Panc1 (cell line): ENCODE measurements around the gene MGAT4A. TPM values are rescaled to one million over a fixed set of nuclear protein-coding genes. Genes with fewer than 3 reads are reported as not detected.

ENCODE experiments used
- ATAC-seq: fragments of 200-7000 bp; cut with Tn5 transposase; 2 replicates; pipeline ENCODE4 v1.9.1; 2020; ENCODE audit warnings: mild to moderate bottlenecking, moderate library complexity
- BruUV-seq: library from RNA; stranded (reverse); fragments of 400-500 nt; replicated peaks from 2 replicates; lab custom pipeline; 2021; lab: Mats Ljungman, UMichigan
- CTCF ChIA-PET: fragments of 300-600 bp; sonication (Branson Sonifier 250); formaldehyde crosslinking; loops from one replicate; lab custom pipeline; 2022; ENCODE audit warnings: antibody characterized with exemption; lab: Charles Lee
- POLR2A ChIA-PET: fragments of 300-600 bp; sonication (Branson Sonifier 250); formaldehyde crosslinking; loops from one replicate; lab custom pipeline; 2022; ENCODE audit warnings: antibody characterized with exemption; lab: Charles Lee
- DNase-seq: peaks from one replicate; pipeline ENCODE4 v3.0.0-alpha.2; 2010; ENCODE audit warnings: low read depth, low spot score
- H3K27ac ChIP-seq: 2 replicates; pipeline ENCODE4 v1.5.1; 2011; ENCODE audit warnings: mild to moderate bottlenecking, low read length, inconsistent platforms
- H3K27me3 ChIP-seq: fragments of 200-500 bp; sonication (Bioruptor generic); 2 replicates; pipeline ENCODE4 v1.6.0; 2014; ENCODE audit warnings: low read length, inconsistent platforms; ENCODE audit not compliant: control insufficient read depth, insufficient read depth
- H3K36me3 ChIP-seq: fragments of 200-500 bp; sonication (Bioruptor generic); 2 replicates; pipeline ENCODE4 v1.5.1; 2014; ENCODE audit warnings: inconsistent platforms, mild to moderate bottlenecking, low read length, moderate library complexity; ENCODE audit not compliant: control insufficient read depth, insufficient read depth
- H3K4me1 ChIP-seq: 2 replicates; pipeline ENCODE4 v1.5.1; 2011; ENCODE audit warnings: inconsistent platforms, mild to moderate bottlenecking, low read length, moderate library complexity; ENCODE audit not compliant: control insufficient read depth, insufficient read depth
- H3K4me3 ChIP-seq, 2 experiments: 2 replicates each; pipeline ENCODE4 v1.5.1; 2011 to 2012; ENCODE audit warnings: low read depth in 2 of 2, low read length in 2 of 2, mild to moderate bottlenecking in 2 of 2, inconsistent platforms in 1 of 2, moderate library complexity in 1 of 2
- H3K9me3 ChIP-seq: fragments of 200-500 bp; sonication (Bioruptor generic); 2 replicates; pipeline ENCODE4 v1.5.1; 2014; ENCODE audit warnings: low read depth, mild to moderate bottlenecking, inconsistent platforms, low read length, moderate library complexity; ENCODE audit not compliant: control insufficient read depth, insufficient read depth
- CTCF ChIP-seq: fragments of 450-650 bp; IDR thresholded peaks from 2 replicates; pipeline ENCODE4 v1.5.1; 2017; ENCODE audit warnings: mild to moderate bottlenecking
- POLR2AphosphoS5 ChIP-seq: IDR thresholded peaks from 2 replicates; pipeline ENCODE4 v1.6.1; 2012; ENCODE audit warnings: mild to moderate bottlenecking, low read depth, low read length, moderate library complexity
- SIN3A ChIP-seq: IDR thresholded peaks from 2 replicates; pipeline ENCODE4 v1.6.1; 2012; ENCODE audit warnings: low read depth, mild to moderate bottlenecking, low read length, moderate library complexity, borderline replicate concordance; ENCODE audit not compliant: insufficient read depth
- TCF7L2 ChIP-seq: IDR thresholded peaks from 2 replicates; pipeline ENCODE4 v1.6.1; 2011; ENCODE audit warnings: mild to moderate bottlenecking, low read depth, low read length, inconsistent platforms
- in situ Hi-C: cut with HindIII; loops from 2 replicates; pipeline ENCODE4 v1.10.0; 2016; ENCODE audit warnings: low sequenced_read_pairs, low pct_unique_long_range_greater_than_20kb
- intact Hi-C: fragments of 100-400 bp; cut with micrococcal nuclease; formaldehyde crosslinking; loops from one replicate; pipeline ENCODE4 v1.10.0; 2022; ENCODE audit not compliant: unreplicated experiment
- total RNA-seq: library from RNA; stranded (reverse); gene quantifications from one replicate; pipeline ENCODE4 v1.2.1, GENCODE V29; 2021; ENCODE audit not compliant: unreplicated experiment
- TF ChIP-seq, protein P1 (sequence below), 2 experiments: IDR thresholded peaks; 2 replicates each; pipeline ENCODE4 v1.6.1; 2011 to 2012; ENCODE audit warnings: low read depth in 2 of 2, control low read depth in 1 of 2, low read length in 1 of 2, mild to moderate bottlenecking in 1 of 2, moderate library complexity in 1 of 2; ENCODE audit not compliant: insufficient read depth in 1 of 2

MGAT4A gene
- total RNA-seq, 1 experiment from 2014 or later, result 4.4 TPM

GRCh38 chr2:98570356-98570755 is 160.6 kb downstream of the MGAT4A start:
- in situ Hi-C loops, result no loop called here

DNA sequence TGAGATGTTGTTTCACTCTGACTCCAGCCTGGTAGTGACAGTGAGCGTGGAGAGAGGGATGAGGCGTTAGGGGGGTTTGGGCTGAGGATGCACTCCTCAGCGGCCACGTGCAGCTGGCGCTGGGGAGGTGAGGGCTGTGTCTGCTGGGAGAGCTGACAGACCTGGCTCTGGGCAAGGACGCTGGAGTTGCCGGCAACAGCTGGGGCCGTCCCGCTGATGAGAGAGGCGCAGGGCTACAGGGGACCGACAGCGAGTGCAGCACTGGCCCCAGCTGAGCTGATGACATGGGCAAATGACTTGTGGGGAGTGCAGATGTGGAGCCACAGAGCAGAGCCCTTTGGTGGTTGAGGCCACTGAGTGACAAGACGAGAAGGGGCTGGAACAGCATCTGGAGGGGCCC is 161.0 kb downstream of the MGAT4A start:
- no TSS peak for BruUV-seq
- in situ Hi-C loops (no loop called here), intact Hi-C loops (no loop called here)
- no peaks in the 10 kb centered on the region for H3K4me1 ChIP-seq
- H3K9me3 ChIP-seq, result no peaks in the 10 kb centered on the region
- H3K4me3 ChIP-seq, result no peak overlapping the region
- ATAC-seq (no peak), DNase-seq (no peak)
- no peaks in the 10 kb centered on the region for H3K27me3 ChIP-seq
- H3K36me3 ChIP-seq, result no peaks in the 10 kb centered on the region
- TF ChIP-seq, protein P1, sequence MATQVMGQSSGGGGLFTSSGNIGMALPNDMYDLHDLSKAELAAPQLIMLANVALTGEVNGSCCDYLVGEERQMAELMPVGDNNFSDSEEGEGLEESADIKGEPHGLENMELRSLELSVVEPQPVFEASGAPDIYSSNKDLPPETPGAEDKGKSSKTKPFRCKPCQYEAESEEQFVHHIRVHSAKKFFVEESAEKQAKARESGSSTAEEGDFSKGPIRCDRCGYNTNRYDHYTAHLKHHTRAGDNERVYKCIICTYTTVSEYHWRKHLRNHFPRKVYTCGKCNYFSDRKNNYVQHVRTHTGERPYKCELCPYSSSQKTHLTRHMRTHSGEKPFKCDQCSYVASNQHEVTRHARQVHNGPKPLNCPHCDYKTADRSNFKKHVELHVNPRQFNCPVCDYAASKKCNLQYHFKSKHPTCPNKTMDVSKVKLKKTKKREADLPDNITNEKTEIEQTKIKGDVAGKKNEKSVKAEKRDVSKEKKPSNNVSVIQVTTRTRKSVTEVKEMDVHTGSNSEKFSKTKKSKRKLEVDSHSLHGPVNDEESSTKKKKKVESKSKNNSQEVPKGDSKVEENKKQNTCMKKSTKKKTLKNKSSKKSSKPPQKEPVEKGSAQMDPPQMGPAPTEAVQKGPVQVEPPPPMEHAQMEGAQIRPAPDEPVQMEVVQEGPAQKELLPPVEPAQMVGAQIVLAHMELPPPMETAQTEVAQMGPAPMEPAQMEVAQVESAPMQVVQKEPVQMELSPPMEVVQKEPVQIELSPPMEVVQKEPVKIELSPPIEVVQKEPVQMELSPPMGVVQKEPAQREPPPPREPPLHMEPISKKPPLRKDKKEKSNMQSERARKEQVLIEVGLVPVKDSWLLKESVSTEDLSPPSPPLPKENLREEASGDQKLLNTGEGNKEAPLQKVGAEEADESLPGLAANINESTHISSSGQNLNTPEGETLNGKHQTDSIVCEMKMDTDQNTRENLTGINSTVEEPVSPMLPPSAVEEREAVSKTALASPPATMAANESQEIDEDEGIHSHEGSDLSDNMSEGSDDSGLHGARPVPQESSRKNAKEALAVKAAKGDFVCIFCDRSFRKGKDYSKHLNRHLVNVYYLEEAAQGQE (IDR thresholded peaks at IDR 0.05; ENCODE audit: insufficient read depth in 1 of 2, low read depth in 2 of 2, low read length in 1 of 2), result no peak
- POLR2A ChIA-PET, result no interaction called here
- no peak overlapping the region for H3K27ac ChIP-seq
- CTCF ChIA-PET, result no interaction called here

More at GRCh38 chr2:98570356-98570755, 160.6 kb downstream of the MGAT4A start:
- H3K4me3 ChIP-seq, result no peak overlapping the region
- DNase-seq, result no peak
- no TSS peak for BruUV-seq
- H3K27me3 ChIP-seq, result no peaks in the 10 kb centered on the region
- no peak for ATAC-seq
- H3K36me3 ChIP-seq, result no peaks in the 10 kb centered on the region
- CTCF ChIA-PET, result no interaction called here
- H3K9me3 ChIP-seq, result no peaks in the 10 kb centered on the region
- no peak for TF ChIP-seq POLR2AphosphoS5
- TF ChIP-seq TCF7L2, result no peak
- TF ChIP-seq CTCF, result no peak
- TF ChIP-seq SIN3A, result no peak
- TF ChIP-seq, protein P1 (IDR thresholded peaks at IDR 0.05; ENCODE audit: insufficient read depth in 1 of 2, low read depth in 2 of 2, low read length in 1 of 2), result no peak
- no peak overlapping the region for H3K27ac ChIP-seq
- intact Hi-C loops, result no loop called here
- H3K4me1 ChIP-seq, result no peaks in the 10 kb centered on the region
- POLR2A ChIA-PET, result no interaction called here
